Activated naive CD4-positive, alpha-beta T cell treated with anti-CD3 and anti-CD28 coated beads, Interleukin-2, amount 10 ng/mL, durations not matched to agents 7 days and 5 days (primary cell): ENCODE data around the gene RCSD1.

Experiments
- CTCF ChIA-PET: fragments of 350-600 bp; sonication (Branson Sonifier 250); formaldehyde crosslinking; loops from one replicate; lab custom pipeline; 2021; ENCODE audit warnings: antibody characterized with exemption; lab: Charles Lee
- DNase-seq: peaks from one replicate; pipeline ENCODE4 v3.0.0-alpha.2; 2020
- H3K27ac Mint-ChIP-seq: one replicate; pipeline ENCODE4 v1.8.0; 2021; ENCODE audit warnings: mild to moderate bottlenecking, moderate library complexity, mixed read lengths
- H3K27me3 Mint-ChIP-seq: one replicate; pipeline ENCODE4 v1.8.0; 2021; ENCODE audit warnings: mild to moderate bottlenecking, mixed read lengths
- H3K36me3 Mint-ChIP-seq: one replicate; pipeline ENCODE4 v1.8.0; 2021; ENCODE audit warnings: mixed read lengths
- H3K4me1 Mint-ChIP-seq: one replicate; pipeline ENCODE4 v1.8.0; 2021; ENCODE audit warnings: mixed read lengths
- H3K4me3 Mint-ChIP-seq: one replicate; pipeline ENCODE4 v1.8.0; 2021; ENCODE audit warnings: mild to moderate bottlenecking, moderate library complexity, mixed read lengths
- H3K9me3 Mint-ChIP-seq: one replicate; pipeline ENCODE4 v1.8.0; 2021; ENCODE audit warnings: mixed read lengths

RCSD1 gene

DNA sequence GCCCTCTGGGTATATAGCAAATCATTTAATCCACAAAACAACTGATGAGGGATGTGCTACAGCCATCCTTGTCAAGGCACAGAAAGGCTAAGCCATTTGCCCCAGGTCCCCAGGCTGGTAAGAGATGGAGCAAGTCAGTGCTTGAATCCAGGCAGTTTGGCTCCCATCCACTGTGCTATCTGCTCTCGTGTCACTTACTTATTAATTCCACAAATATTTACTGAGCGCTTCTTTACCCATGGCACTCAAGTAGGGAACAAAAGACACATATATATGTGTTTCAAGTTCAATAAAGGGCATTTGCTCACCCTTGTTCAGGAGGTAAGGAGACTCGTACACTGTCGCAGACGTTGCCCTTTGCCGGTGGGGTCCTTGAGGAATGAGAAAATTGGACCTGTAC lies 53.2 kb downstream of the RCSD1 start:
- Mint-ChIP-seq H3K27me3 (no peaks in the 10 kb centered on the region), H3K27ac (peak overlapping the region; percentile 14), H3K4me1 (peaks cover 7% of the 10 kb centered on the region), H3K9me3 (no peaks in the 10 kb centered on the region), H3K4me3 (no peak overlapping the region), H3K36me3 (peaks cover 47% of the 10 kb centered on the region)
- no peak for DNase-seq
- CTCF ChIA-PET = no interaction called here

DNA sequence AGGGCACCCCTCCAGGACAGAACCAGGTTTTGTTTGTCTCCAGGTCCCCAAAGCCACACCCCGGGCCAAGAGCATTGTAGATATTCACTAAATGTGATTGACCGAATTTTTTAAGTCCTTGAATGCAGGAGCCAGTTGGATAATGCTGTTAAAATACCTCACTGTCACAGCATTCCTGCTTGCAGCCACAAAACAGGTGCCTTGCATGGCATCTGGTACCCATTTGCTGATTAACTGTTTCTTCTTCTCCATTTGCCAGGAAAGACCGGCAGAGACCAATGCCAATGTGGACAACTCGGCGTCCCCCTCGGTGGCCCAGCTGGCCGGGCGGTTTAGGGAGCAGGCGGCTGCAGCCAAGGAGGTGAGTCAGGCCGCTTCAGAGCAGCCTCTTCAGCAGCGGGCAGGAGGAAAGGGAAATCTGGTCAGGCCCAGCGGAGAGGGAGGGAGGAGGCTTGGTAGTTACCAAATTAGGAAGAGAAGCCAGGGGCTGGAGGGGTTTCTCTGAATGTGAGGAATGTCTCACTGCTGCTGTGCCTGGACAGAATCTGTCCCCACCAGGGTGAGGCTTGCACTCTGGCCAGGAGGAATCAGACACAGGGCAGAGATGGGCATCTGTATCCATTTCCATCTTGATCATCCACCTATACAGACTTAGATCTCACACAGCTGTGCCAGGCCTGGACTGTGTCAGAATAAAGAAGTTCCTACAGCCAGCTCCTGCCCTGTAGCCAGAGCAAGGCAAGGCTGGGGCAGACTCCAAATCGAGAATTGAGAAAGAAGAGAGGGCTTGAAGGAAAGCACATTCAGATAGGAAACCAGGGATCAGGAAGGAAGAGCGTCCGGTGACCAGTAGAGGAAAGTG lies 53.8 kb downstream of the RCSD1 start:
- no peaks in the 10 kb centered on the region for H3K9me3 Mint-ChIP-seq
- DNase-seq = no peak
- H3K27ac Mint-ChIP-seq = peak overlapping the region; percentile 45
- H3K4me1 Mint-ChIP-seq = peaks cover 7% of the 10 kb centered on the region
- no peak overlapping the region for H3K4me3 Mint-ChIP-seq
- H3K36me3 Mint-ChIP-seq = peaks cover 53% of the 10 kb centered on the region
- H3K27me3 Mint-ChIP-seq = no peaks in the 10 kb centered on the region
- CTCF ChIA-PET = no interaction called here

DNA sequence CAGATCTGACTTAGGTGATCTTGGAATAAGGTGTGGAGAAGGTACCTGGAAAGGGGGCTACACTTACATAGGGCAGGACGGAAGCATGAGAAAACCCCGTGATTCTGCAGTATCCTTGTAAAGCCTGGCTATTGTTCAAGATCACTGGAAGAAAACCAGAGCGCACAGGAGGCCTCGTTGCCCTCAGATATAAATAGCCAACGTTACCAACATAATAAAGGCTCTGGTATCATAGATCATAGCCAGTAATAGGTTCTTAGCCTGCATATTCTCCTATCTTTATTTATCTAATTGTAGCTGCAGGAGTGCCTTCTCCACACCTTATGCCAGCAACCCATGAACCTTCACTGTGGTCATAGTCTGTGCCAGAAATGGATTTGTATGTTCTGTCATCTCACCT lies 55.8 kb downstream of the RCSD1 start:
- H3K27me3 Mint-ChIP-seq = no peaks in the 10 kb centered on the region
- no peaks in the 10 kb centered on the region for H3K9me3 Mint-ChIP-seq
- DNase-seq = no peak
- peak overlapping the region; percentile 1 for H3K27ac Mint-ChIP-seq
- CTCF ChIA-PET = interaction anchor here (2.6 to 3.9 kb wide), 3 partner anchors 13 to 397 kb away, joined by 6 to 100 read pairs (median 10); no protein-coding TSS in a partner anchor
- H3K4me1 Mint-ChIP-seq = peaks cover 7% of the 10 kb centered on the region
- H3K36me3 Mint-ChIP-seq = peaks cover 72% of the 10 kb centered on the region
- H3K4me3 Mint-ChIP-seq = no peak overlapping the region

DNA sequence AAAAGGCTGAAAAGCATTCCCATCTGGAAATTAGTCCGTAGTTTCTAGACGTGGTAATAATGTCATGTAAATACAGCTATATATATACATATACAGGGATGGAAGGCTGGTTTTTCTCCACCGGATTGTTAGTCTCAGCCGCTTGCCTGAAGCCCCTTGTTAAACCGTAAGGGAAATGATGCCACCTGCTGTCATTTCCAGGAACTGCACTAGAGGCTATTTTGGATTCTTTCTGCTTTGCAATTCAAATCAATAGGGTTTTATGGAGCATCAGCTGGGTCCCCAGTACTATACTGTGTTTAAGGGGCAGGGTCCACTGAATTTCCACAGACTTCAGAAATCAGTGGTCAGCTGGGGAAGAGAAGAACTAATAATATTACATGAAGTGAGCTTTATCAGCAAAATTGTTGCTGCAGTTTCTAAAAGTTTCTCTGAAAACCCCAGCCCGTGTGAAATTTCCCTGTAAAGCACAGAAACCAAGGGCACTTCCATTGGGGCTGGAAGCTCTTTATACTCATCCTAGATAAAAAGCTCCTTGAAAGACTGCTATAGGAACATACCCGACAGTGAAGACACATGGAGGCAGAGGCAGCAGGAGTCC lies 58.0 kb downstream of the RCSD1 start:
- H3K36me3 Mint-ChIP-seq = peaks cover 77% of the 10 kb centered on the region
- peak; percentile 86 for DNase-seq
- no peaks in the 10 kb centered on the region for H3K9me3 Mint-ChIP-seq
- CTCF ChIA-PET = interaction anchor here (0.8 to 3.9 kb wide), 30 partner anchors 10 to 394 kb away, joined by 3 to 100 read pairs (median 6); partner anchors contain the start of genes CREG1 and RCSD1
- no peak overlapping the region for H3K4me3 Mint-ChIP-seq
- H3K4me1 Mint-ChIP-seq = peaks cover 7% of the 10 kb centered on the region
- peak overlapping the region; percentile 1 for H3K27ac Mint-ChIP-seq
- no peaks in the 10 kb centered on the region for H3K27me3 Mint-ChIP-seq

GRCh38 chr1:167689567-167689920 lies 59.5 kb downstream of the RCSD1 start:
- DNase-seq = no peak
- Mint-ChIP-seq H3K27ac (peak overlapping the region; percentile 37), H3K4me3 (no peak overlapping the region), H3K9me3 (no peaks in the 10 kb centered on the region), H3K4me1 (peaks cover 5% of the 10 kb centered on the region), H3K27me3 (no peaks in the 10 kb centered on the region), H3K36me3 (peaks cover 78% of the 10 kb centered on the region)
- CTCF ChIA-PET = interaction anchor here (0.6 to 1.7 kb wide), 3 partner anchors 9 to 89 kb away, joined by 3 to 8 read pairs (median 3); no protein-coding TSS in a partner anchor

- H3K27me3 Mint-ChIP-seq = no peaks in the 10 kb centered on the region
- H3K4me3 Mint-ChIP-seq = no peak overlapping the region
- peaks cover 78% of the 10 kb centered on the region for H3K36me3 Mint-ChIP-seq
- no peaks in the 10 kb centered on the region for H3K9me3 Mint-ChIP-seq
- CTCF ChIA-PET = interaction anchor here (1.0 to 1.7 kb wide), 3 partner anchors 10 to 95 kb away, joined by 3 to 8 read pairs (median 3); no protein-coding TSS in a partner anchor
- peaks cover 5% of the 10 kb centered on the region for H3K4me1 Mint-ChIP-seq
- no peak for DNase-seq
- no peak overlapping the region for H3K27ac Mint-ChIP-seq
These were observed 60.0 kb downstream of the RCSD1 start for GRCh38 chr1:167690053-167690452.

- Mint-ChIP-seq H3K27me3 (no peaks in the 10 kb centered on the region), H3K4me3 (no peak overlapping the region), H3K27ac (peak overlapping the region; percentile 42), H3K4me1 (no peaks in the 10 kb centered on the region), H3K36me3 (peaks cover 82% of the 10 kb centered on the region), H3K9me3 (no peaks in the 10 kb centered on the region)
- no peak for DNase-seq
- CTCF ChIA-PET = interaction anchor here (1.0 to 2.0 kb wide), 2 partner anchors 93 to 138 kb away, joined by 3 to 5 read pairs; no protein-coding TSS in a partner anchor
These were observed 63.5 kb downstream of the RCSD1 start for GRCh38 chr1:167693425-167694045.

DNA sequence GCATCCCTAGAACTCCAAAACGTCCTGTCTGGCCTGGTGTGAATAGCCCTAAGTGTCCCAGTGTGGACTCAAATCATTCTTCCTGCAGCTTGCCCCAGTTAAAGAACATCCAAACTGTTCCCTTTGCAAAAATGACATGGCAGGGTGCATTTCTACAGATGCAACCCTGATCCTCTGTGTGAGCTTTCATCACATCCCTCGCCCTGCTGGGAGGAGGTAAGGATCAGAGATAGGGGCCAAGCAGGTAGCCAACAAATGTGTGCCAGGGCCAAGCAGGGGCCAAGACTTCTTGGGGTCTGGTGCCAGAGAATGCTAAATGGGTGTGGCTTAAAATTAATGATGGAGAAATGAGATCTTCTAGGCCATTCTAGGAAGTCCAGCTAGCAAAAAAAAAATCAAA lies 64.7 kb downstream of the RCSD1 start:
- Mint-ChIP-seq H3K4me1 (no peaks in the 10 kb centered on the region), H3K4me3 (no peak overlapping the region), H3K27ac (peak overlapping the region; percentile 80), H3K27me3 (no peaks in the 10 kb centered on the region), H3K9me3 (no peaks in the 10 kb centered on the region), H3K36me3 (peaks cover 81% of the 10 kb centered on the region)
- no peak for DNase-seq
- CTCF ChIA-PET = interaction anchor here (1.0 to 2.0 kb wide), 2 partner anchors 94 to 139 kb away, joined by 3 to 5 read pairs; no protein-coding TSS in a partner anchor

GRCh38 chr1:167695147-167695546 lies 65.1 kb downstream of the RCSD1 start:
- Mint-ChIP-seq H3K9me3 (no peaks in the 10 kb centered on the region), H3K27me3 (no peaks in the 10 kb centered on the region), H3K4me1 (no peaks in the 10 kb centered on the region), H3K36me3 (peaks cover 81% of the 10 kb centered on the region), H3K27ac (peak overlapping the region; percentile 80), H3K4me3 (no peak overlapping the region)
- CTCF ChIA-PET = no interaction called here
- DNase-seq = no peak

- no peak for DNase-seq
- Mint-ChIP-seq H3K9me3 (no peaks in the 10 kb centered on the region), H3K4me3 (no peak overlapping the region), H3K27ac (no peak overlapping the region), H3K36me3 (peaks cover 77% of the 10 kb centered on the region), H3K27me3 (no peaks in the 10 kb centered on the region), H3K4me1 (no peaks in the 10 kb centered on the region)
- CTCF ChIA-PET = no interaction called here
These were observed 65.9 kb downstream of the RCSD1 start for GRCh38 chr1:167695756-167696561.

DNA sequence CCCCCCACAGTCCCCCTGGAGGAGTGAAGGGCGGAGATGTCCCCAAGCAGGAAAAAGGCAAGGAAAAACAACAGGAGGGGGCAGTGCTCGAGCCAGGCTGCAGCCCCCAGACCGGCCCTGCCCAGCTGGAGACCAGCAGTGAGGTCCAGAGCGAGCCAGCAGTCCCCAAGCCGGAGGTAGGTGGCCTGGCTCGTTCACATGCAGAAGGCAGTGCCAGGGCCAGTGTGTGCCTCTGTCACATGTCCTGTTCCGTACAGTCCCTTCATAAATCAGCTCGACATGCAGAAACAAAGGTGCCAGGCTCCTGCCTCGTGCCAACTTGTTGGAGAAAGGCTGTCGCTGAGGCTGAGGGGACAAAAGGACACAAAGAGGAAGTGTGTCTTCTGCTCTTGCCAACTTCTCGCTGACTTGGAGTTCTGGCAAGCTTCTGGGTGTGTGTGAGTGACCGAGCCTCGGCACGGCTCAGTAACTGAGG lies 67.7 kb downstream of the RCSD1 start:
- H3K4me3 Mint-ChIP-seq = no peak overlapping the region
- H3K9me3 Mint-ChIP-seq = no peaks in the 10 kb centered on the region
- no peak for DNase-seq
- peaks cover 78% of the 10 kb centered on the region for H3K36me3 Mint-ChIP-seq
- CTCF ChIA-PET = interaction anchor here (2.1 kb wide), 1 partner anchor 11 kb away, joined by 6 read pairs; no protein-coding TSS in a partner anchor
- H3K27ac Mint-ChIP-seq = peak overlapping the region; percentile 38
- H3K27me3 Mint-ChIP-seq = no peaks in the 10 kb centered on the region
- no peaks in the 10 kb centered on the region for H3K4me1 Mint-ChIP-seq

DNA sequence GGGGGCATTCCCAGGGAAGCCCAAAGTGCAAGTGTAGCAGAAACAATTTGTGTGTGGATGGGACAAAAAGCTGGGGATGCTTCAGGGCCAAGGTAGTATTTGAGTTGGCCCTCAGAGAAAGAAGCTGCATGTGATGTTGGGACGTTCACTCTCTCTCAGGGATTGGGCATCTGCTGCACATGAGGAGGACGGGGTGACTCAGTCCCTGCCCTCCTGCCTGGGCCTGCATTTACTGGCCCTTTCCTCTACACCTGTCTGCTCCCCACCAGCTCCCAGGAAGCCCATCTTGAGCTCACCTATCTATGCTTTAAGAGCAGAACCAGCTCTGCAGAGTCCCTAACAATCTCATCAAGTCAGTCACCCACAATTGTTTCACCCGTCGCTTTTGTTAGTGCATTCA lies 68.3 kb downstream of the RCSD1 start:
- H3K4me3 Mint-ChIP-seq = no peak overlapping the region
- no peaks in the 10 kb centered on the region for H3K9me3 Mint-ChIP-seq
- no peaks in the 10 kb centered on the region for H3K27me3 Mint-ChIP-seq
- H3K4me1 Mint-ChIP-seq = no peaks in the 10 kb centered on the region
- peak overlapping the region; percentile 38 for H3K27ac Mint-ChIP-seq
- peaks cover 78% of the 10 kb centered on the region for H3K36me3 Mint-ChIP-seq
- no peak for DNase-seq
- CTCF ChIA-PET = interaction anchor here (0.9 to 2.1 kb wide), 2 partner anchors 11 to 158 kb away, joined by 3 to 6 read pairs; no protein-coding TSS in a partner anchor

- DNase-seq = no peak
- Mint-ChIP-seq H3K36me3 (peaks cover 80% of the 10 kb centered on the region), H3K9me3 (no peaks in the 10 kb centered on the region), H3K27me3 (no peaks in the 10 kb centered on the region), H3K4me3 (no peak overlapping the region), H3K27ac (no peak overlapping the region), H3K4me1 (peaks cover 2% of the 10 kb centered on the region)
- CTCF ChIA-PET = no interaction called here
These were observed 71.5 kb downstream of the RCSD1 start for GRCh38 chr1:167701510-167701909.
